GM18907 (cell line): ENCODE measurements around the gene ARHGAP8.
"Not testable (repeated sequence)": the region's sequence is repeated elsewhere in the genome, so short reads cannot be mapped to it uniquely, and the experiment has no call there.

Source experiments
- ATAC-seq: cut with Tn5 transposase; IDR thresholded peaks from one replicate; pipeline ENCODE4 v1.9.1; 2021; ENCODE audit warnings: mild to moderate bottlenecking, moderate library complexity; ENCODE audit not compliant: unreplicated experiment

ARHGAP8 gene

DNA sequence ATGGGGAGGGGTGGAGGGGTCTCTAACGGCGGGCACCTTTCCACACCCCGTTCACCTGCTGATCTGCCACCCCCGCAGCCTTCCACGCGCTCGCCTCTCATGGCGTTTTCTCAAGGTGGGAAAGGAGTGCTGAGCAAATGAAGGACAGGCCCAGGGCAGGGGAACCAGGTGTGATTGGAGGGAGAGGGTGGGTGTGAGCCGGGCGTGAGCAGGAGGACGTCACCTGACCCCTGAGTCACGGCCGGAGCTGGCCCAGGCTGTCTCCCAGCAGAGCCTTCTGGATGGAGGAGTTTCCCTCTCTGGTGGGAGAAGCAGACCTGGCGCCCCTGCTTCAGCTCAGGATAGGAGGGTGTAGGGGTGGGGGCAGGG, 14.0 kb upstream of the ARHGAP8 start:
- ATAC-seq, result no peak

DNA sequence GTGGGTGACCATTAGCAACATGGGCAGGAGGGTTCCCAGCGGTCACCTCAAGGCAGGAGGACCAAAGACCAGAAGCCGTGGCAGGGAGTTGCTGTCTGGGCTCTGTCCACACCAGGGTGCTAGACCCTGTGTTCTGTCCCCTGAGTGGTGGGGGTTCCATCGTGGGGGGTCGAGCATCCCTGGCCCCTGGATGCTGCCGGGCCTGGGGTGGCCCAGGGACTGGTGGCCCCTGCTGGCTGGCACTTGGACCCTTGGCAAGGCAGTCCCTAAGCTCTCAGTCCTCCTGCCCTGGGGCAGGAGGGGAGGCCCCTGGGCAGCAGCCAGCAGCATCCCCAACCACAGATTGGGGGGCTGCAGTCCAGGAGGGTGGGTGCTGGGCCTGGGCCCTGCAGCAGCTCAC, 13.4 kb upstream of the ARHGAP8 start:
- no peak for ATAC-seq

DNA sequence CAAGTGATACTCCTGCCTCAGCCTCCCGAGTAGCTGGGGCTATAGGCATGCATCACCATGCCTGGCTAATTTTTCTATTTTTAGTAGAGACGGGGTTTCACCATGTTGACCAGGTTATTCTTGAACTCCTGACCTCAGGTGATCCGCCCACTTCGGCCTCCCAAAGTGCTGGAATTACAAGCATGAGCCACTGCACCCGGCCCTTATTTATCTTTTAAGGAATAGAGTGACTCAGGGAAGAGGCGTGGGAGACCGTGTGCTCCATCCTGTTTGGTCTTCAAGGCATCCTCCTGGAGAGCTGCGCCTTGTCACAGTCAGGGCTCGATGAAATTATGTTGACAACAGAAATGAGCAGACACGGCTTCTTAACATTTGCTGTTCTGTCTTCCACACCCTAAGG, 12.7 kb upstream of the ARHGAP8 start:
- not testable (repeated sequence) for ATAC-seq

DNA sequence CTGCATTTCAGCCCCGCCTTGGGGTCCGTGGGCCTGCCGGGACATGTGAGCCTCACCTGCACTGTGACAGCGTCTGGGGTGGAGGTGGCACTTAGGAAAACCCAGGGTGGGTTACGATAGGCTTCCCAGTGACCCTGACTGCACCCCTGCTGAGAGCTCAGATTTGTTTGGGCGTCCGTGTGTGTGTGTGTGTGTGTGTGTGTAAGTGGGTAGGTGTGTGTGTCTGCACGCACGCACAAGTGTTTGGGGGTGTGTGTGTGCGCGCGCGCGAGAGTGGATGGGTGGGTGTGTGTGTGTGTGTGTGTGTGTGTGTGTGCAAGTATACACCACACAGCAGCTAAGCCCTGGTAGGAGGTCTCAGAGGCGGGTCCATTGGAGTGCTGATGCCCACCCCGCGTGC, 12.1 kb upstream of the ARHGAP8 start:
- no peak for ATAC-seq

DNA sequence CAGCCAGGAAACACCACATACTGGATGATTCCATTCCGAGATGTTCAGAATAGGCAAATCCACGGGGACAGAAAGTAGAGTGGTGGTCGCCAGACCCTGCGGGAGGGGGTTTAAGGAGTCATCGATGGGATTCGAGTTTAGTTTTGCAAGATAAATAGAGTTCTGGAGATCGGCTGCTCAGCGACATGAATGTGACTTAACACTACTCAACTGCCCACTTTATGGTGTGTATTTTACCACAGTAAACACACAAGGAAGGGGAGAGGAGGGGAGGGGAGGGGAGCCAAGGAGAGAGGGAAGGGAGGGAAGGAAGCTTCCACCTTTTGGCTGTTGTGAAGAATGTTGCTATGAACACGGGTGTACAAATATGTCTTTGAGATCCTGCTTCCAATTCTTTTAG, 10.4 kb upstream of the ARHGAP8 start:
- ATAC-seq, result no peak

DNA sequence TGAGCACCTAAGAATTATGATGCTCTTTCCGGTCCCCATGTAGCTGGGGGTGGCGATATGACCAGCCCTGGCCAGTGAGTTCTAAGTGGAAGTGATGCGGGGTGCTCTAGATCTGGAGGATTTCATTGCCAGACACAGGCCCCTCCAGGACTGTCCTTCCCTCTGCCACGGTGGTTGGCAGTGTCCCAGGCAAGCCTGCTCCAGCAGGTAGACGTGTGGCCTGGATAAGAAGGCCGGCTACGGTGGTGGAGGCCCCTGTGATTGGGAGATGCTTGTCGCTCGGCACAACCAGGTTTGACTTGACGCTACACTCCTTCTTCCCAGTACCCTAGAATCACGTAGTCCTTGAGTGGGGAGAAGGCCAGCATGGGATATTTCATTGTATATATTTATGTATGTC, 9.1 kb upstream of the ARHGAP8 start:
- no peak for ATAC-seq

DNA sequence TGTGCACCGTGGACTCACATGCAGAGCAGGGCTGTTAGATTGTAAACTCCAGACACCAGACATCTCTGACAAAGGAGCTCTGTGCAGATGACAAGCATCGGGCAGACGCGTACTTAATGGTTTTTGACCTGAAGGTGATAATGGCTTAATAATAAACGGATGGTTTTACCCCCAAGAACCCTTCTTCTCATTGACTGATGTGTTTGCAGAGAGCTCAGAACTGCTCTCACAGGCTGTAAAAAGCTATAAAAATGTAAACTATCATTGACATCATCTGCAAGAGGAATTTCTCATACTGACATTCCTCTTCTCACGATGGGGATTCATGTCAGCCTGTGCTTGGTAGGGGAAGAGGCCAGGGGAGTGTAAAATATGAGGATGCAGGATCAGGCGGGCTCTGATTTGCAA, 8.6 kb upstream of the ARHGAP8 start:
- no peak for ATAC-seq

DNA sequence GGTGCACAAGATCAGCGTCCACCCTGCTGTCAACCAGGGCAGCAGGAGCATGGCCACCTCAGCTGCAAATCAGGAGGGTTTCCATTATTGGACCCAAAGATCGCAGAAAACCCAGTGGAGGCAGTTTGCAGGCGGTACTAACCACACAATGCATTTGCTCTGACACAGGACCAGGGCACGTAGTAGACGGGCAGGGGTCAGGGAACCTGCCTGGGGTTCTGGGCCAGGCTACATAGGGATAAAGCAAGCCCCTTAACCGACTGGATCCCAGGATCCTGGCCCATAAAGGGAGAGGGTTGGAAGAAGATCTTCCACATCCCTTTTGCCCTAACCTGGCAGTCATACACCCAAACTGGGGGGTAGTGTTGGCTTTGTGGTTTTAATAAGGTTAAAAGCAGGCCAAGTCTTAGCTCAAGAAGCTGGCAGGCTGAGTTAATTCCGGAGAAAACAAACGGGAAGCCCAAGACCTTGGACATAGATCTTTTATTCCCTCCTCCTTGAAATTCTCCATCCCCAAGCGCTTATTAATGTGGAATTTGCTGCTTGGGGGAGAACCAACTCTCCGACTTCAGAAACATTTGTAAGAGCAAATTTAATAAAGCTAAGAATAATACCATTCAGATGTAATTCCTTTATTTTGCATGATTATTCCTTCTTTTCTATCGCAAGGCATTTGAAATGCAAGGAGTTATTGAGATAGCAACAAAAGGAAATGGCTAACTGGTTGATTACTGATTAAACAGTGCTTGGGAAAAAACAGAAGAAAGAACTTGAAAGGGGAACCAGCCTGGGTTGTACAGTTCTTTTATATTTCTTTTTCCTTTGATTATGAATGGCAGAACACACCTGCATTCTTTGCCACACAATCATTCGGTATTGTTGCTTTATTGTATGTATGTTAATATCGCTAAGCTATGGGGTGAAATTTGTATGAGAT, 6.3 kb upstream of the ARHGAP8 start:
- no peak for ATAC-seq

DNA sequence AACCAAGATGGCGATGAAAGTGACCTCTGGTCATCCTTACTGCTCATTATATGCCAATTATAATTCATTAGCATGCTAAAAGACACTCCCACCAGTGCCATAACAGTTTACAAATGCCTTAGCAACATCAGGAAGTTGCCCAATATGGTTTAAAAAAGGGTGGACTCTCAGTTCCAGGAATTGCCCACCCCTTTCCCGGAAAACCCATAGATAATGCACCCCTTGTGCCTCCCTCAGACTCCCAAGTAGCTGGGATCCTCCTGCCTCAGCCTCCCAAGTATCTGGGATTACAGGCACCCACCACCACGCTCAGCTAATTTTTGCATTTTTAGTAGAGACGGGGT, 4.6 kb upstream of the ARHGAP8 start:
- not testable (repeated sequence) for ATAC-seq

DNA sequence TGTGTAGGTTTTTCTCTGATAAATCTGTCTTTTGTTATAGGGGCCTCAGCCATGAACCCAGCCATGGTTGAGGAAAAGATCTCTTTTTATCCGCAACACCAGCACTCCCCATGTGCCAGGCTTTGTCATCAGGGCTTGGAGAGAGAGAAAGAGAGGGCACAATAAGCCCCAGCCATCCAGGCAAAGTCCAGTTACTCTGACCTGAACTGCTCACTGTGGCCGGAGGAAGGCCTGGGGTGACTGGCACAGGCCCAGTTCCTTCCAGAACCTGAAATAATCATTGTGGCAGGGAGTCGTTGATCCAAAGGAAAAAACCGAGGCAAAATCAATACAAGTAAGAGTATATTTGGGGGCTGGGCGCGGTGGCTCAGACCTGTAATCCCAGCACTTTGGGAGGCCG, 3.9 kb upstream of the ARHGAP8 start:
- ATAC-seq, result no peak

DNA sequence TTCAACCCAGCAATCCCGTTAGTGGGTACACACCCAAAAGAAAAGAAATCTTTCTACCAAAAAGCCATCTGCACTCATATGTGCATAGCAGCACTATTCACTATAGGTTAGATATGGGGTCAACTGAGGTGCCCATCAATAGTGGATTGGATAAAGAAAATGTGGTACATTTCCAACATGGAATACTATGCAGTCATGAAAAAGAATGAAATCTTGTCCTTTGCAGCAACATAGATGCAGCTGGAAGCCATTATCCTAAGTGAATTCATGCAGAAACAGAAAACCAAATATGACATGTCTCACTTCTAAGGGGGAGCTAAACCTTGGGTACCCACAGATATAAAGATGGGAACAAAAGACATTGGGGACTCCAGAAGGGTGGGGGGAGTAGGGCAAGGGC, 1.9 kb upstream of the ARHGAP8 start:
- ATAC-seq, result no peak

DNA sequence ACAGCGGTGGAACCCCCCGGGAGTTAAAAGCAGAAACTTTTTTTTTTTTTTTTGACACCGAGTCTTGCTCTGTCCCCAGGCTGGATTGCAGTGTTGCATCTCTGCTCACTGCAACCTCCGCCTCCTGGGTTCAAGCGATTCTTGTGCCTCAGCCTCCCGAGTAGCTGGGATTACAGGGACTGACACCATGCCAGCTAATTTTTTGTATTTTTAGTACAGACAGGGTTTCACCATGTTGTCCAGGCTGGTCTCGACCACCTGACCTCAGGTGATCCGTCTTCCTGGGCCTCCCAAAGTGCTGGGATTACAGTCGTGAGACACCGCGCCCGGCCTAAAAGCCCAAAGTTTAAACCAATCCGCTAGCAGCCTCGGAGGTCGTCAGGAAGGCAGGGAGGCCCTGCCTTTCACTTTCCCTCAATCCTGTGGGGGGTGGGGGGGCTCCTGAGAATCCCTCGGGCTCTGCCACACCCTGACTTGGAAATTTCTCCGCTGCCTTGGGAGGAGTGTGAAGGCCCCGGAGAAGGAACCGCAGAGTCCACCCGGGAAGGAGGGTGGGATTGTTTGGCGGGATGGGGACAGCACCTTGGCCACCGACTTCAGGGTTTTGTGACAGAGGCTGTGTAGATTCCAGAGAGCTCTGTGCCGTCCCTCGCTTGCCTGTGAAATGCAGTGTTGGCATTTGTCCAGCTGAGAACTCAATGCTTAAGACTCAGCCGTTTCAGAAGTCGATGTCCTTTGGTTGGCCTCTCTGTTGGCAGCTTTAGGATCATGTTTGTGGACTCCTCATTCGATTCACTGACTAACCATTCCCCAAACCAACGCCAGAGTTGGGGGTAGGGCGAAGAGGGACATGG, 1.0 kb downstream of the ARHGAP8 start:
- no peak for ATAC-seq

DNA sequence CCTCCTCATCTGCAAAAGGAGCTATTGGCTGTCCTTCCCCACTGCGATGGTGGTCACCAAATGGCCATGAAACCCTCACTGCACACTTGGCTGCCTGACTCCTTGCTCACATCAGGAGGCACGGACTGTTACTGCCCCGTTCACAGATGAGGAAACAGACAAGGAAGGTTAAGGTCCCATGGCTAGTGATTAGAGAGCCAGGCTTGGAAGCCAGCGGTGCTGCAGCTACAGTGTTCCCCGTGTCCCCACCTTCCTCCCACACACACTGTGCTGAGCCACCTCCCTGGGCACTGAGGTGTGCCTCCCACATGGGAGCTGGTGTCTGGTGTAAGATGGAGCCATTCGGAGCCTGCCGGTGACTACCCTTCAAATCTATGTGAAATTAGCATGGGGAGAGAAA, 2.6 kb downstream of the ARHGAP8 start:
- no peak for ATAC-seq

DNA sequence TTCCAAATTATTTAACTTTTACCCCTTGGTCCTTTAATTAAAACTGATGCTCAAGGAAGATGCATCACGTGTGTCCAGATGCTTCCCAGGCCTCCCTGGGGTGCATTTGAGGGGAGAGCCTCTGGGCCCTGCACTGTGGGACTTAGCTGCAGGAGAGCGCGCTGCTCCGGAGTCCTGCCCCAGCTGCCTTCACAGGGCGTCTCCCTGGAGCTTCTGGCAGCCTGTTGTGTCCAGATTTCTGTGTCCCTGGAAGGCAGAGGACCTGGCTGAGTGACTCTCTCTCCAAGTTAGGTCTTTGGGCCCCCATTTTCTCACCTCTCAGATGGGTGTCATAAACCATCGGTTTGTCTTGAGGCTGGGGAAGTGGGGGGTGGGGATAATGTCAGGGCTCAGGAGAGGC, 3.0 kb downstream of the ARHGAP8 start:
- ATAC-seq, result no peak

DNA sequence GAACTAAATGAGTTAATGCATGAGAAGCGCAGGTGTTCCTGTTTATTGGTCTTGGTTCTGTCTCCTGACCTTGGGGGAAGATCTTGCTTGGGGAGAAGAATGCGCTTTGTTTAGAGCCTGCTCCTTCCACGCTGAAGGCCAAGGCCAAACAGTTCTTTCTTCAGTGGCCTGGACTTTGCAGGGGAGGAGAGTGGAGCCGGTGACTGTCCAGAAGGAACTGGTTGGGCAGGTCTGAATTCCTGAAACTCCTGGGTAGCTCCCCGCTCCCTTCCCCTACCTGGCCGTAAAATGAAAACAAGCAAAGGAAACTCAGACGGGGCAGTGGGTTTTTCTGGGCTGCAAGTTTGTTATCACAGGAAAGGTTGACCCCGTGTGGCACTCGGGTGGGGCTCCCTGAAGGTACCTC, 3.6 kb downstream of the ARHGAP8 start:
- ATAC-seq, result no peak

DNA sequence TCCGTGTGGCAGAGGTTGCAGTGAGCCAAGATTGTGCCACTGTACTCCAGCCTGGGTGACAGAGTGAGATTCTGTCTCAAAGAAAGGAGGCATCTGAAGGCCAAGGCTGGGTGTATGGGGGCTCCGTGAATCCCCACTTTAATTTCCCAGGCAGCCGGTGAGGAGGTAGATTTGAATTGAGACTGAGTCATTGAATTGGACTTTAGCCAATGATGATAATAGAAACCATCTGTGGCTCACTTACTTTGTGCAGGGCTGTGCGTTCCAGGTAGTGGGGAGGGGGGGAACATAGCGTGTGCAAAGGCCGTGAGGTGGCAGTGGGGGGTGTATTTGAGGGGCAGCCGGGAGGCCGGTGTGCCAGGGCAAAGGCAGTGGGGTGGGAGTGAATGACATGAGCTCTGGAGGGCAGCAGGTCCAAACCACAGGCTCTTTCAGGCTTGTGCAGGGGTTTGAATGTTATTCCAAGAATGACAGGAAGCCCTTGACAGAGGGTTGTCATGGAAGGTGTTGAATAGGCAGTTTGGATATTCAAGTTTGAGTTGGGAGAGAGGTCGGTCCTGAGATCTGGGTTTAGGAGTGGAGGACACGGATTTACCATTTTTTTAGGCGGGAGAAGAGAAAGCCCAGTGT, 6.1 kb downstream of the ARHGAP8 start:
- ATAC-seq, result no peak

DNA sequence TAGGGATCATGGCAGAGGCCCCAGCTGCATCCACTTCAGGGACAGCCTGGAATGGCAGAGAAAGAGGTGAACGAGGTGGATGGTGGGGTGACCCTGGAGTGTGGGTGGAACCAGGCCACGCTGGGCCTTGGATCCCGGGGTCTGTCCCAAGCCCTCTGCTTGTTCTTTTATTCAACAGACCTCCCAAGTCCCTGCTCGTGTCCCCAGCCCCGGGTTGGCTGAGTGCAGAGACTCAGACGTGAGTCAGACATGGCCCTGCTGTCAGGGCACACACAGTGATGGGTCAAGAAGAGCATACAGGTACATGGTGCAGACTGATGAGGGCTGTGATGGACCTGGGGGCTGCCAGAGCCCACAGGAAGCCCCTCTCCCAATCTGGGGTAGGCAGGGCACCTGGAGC, 6.6 kb downstream of the ARHGAP8 start:
- no peak for ATAC-seq

DNA sequence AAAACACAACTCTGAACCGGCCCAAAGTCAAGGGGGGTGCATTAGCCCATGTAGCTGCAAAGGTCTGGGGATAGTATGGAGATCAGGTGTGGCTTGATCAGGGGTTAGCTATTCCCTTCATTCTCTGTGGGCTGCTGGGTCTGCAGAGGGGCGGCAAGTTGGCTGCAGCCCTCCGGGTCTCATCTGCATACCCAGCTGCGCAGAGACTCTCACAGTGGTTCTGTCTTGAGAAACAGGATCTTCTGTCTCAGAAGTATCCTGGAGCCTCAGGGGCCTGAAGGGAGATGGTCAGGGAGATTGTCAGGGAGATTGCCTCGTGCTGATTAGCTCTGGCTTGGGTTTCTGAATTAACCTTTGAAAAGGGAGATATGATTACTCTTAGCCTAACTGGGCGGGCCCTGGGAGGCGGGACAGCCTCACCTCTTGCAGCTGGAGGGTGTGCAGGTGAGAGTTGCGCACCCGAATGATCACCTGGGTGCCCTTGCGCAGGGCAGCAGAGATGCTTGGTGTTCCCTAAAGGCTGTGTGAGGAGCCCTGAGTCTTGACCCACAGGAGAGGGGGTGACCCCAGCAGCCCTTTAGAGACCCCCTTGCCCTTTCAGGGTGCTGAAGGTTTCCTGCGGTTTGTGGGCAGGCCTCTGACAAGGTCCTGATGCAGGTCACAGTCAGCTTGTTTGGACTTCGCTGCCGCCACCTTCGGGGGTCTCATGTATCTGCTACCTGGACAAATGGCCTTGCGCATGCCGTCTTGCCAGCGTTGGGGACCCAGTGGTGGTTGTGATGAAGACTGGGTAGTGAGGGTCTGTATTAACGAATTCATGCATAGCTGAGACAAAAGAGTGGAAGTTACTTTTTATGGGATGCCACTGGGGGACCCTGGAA, 7.3 kb downstream of the ARHGAP8 start:
- no peak for ATAC-seq

DNA sequence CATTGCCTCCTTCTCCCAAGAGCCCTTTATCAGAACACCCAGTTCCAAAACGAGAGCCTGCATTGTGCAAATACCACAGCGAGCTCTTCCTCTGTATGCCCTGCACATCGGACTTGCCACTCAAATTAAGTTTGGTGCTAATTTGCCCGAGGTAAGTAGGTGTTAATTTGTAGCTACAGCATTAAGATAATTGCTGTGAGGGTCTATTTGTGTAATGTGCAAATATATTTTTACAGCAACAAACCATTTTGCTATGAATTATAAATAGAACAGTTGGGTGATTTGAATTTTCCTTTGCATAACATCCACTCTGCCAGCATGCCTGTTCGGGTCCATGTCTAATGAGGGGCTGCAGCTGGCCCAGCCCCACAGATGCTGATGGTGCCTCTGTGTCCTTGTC, 8.1 kb downstream of the ARHGAP8 start:
- ATAC-seq, result no peak

DNA sequence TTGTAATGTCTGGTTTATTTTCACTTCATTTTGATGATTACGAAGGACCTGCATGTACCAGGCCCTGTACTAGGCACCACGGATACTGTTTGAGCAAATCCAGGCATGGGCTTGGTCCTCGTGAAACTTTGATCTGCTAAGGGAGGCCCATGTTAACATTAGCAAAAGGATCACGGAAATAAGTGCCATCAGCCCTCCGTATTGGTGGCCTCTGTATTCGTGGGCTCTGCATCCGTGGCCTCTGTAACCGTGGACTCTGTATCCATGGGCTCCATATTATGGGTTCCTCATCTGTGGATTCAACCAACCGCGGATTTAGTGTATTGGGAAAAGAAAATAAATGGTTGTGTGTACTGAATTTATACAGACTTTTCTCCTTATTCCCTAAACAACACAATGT, 8.7 kb downstream of the ARHGAP8 start:
- no peak for ATAC-seq

DNA sequence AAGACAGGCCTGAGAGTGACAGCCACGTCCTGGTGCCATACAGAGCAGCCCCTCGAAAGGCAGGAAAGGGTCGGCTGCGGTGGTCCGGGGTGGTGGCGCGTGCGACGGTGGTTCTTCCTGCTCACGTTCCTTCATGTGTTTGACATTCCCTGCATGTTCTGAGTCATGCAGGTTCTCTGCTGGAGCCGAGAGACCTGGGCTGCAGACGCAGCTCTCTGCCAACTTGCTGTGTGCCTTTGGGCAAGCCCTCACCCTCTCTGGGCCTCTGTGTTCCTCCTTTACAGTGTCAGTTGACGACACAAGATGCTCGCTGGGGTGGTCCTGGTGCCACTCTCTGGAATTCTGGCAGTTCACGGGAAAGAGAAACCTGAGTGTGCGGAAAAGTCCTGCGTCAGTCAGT, 12.0 kb downstream of the ARHGAP8 start:
- ATAC-seq, result no peak
